Heart right ventricle (tissue), 16 donors: ENCODE measurements around the gene TBC1D9. TPM values are rescaled to one million over a fixed set of nuclear protein-coding genes. Genes with fewer than 3 reads are reported as not detected.
A peak's percentile ranks its signal among the peaks of the same experiment; 100 is the strongest.

Source experiments
- ATAC-seq, 8 donors: fragments of 200-7000 bp; cut with Tn5 transposase; one replicate each; pipeline ENCODE4 v1.9.1; 2020; ENCODE audit warnings: mild to moderate bottlenecking in 8 of 8, moderate library complexity in 8 of 8, moderate number of reproducible peaks in 1 of 8
- DNase-seq, 2 donors: peaks; one replicate each; pipeline ENCODE4 v3.0.0-alpha.2; 2020
- H3K27ac ChIP-seq, 10 donors: fragments of 200-600 bp; sonication (generic) in 2 of 10; one replicate each; pipeline versions ENCODE4 v1.5.0 to v1.8.0; 2020 to 2022; ENCODE audit warnings: mild to moderate bottlenecking in 3 of 10
- H3K27me3 ChIP-seq, 7 donors: fragments of 200-600 bp; one replicate each; pipeline ENCODE4 v1.8.0; 2021 to 2022; ENCODE audit warnings: mild to moderate bottlenecking in 2 of 7
- H3K36me3 ChIP-seq, 9 donors: fragments of 200-600 bp; sonication (generic) in 1 of 9; one replicate each; pipeline versions ENCODE4 v1.5.0 to v1.8.0; 2020 to 2022; ENCODE audit warnings: mild to moderate bottlenecking in 2 of 9
- H3K4me1 ChIP-seq, 9 donors: fragments of 200-600 bp; sonication (generic) in 1 of 9; one replicate each; pipeline versions ENCODE4 v1.5.0 to v1.8.0; 2020 to 2022; ENCODE audit warnings: mild to moderate bottlenecking in 4 of 9
- H3K4me3 ChIP-seq, 10 donors: fragments of 200-600 bp; sonication (generic) in 2 of 10; one replicate each; pipeline versions ENCODE4 v1.5.0 to v1.8.0; 2020 to 2022; ENCODE audit warnings: mild to moderate bottlenecking in 7 of 10, moderate library complexity in 2 of 10
- H3K9me3 ChIP-seq, 11 donors: fragments of 200-600 bp in 10 of 11; sonication (generic) in 2 of 11; one replicate each; pipeline versions ENCODE4 v1.5.0 to v1.8.0; 2013 to 2022; ENCODE audit warnings: mild to moderate bottlenecking in 2 of 11, control low read depth in 1 of 11, moderate library complexity in 1 of 11
- CTCF ChIP-seq, 9 donors: fragments of 200-600 bp; sonication (generic) in 2 of 9; IDR thresholded peaks; one replicate each; pipeline versions ENCODE4 v1.5.0 to v1.8.0; 2021 to 2022; ENCODE audit warnings: antibody characterized with exemption in 9 of 9, mild to moderate bottlenecking in 5 of 9, moderate library complexity in 1 of 9
- WGBS, 2 donors: extraction: QIAGEN DNeasy Blood & Tissue Kit; methylation state at CpG; one replicate each; pipeline ENCODE4 v1.1.7; 2013; ENCODE audit warnings: inconsistent platforms in 1 of 2; 5-methylcytosine and 5-hydroxymethylcytosine counted together
- intact Hi-C, 10 donors: fragments of 100-400 bp; cut with DNase I; formaldehyde crosslinking; loops; one replicate each; pipeline versions ENCODE4 v1.11.1 to v1.14.2; 2022
- long read RNA-seq, 3 donors: library from polyadenylated mRNA; unstranded; transcript quantifications; one replicate each; pipeline ENCODE4 v2.0.0, GENCODE V29; 2020 to 2021
- polyA plus RNA-seq, 2 donors: library from polyadenylated mRNA; stranded (reverse); fragments of 200-250 nt; gene quantifications; one replicate each; pipeline ENCODE4 v1.2.3, GENCODE V29; 2013
- total RNA-seq, 10 donors: library from RNA; stranded (reverse); fragmentation: NEBNext Ultra II Directional in 3 of 10; extraction: Animal tissue kit (Norgen Biotek cat#: 25700) in 3 of 10; gene quantifications; one replicate each; pipeline versions ENCODE4 v1.2.1 to v1.2.4, GENCODE V29; 2021 to 2023
- donor health status: Arrhythmogenic right ventricular cardiomyopathy.
- donor health status: ischemic (EF 13 %, LVEDD 7.1; RV severe dilation, severe dysfunction).
- donor health status: healthy with polysubstance abuse.
- donor health status: DM: no; HTN: yes; CAD: no.
- donor health status: DM: no; HTN: no; CAD: no.
- donor health status: ischemic (EF 25% LVEDD 6.9; RV normal size, moderate dysfunction).
- donor health status: ischemic (EF 25% LVEDD 5.7; RV mildly dilated, moderate dysfunction).
- donor health status: healthy.
- donor health status: DM: yes; HTN: yes; CAD: no.
- donor health status: Ischemic cardiomyopathy.
- donor health status: ischemic (EF 35%, LVEDD 5.7; RV mildly dilated, moderate dysfunction).
- donor health status: nonischemic (EF 11% LVEDD 7.7; RV severe dilation, severe dysfunction).
- donor health status: DM: yes; HTN: yes; CAD: no.
- donor health status: PGD.
- donor health status: ischemic (EF 29% LVEDD 5.4; RV normal size, mild dysfunction).
- donor health status: nonischemic (EF 23%, LVEDD 6.1; RV moderate dilation, normal function).

The TBC1D9 gene
- total RNA-seq: 10 to 100 TPM in 9 of 10 donors, 1 to 10 TPM in 1; 9.9 to 20.3 (median 14.6) TPM
- polyA plus RNA-seq: 1 to 10 TPM; 4.4 to 8.3 TPM
- long read RNA-seq, donor 1, full-length matches to known transcripts: 5 of 10 reads
- long read RNA-seq, donor 1, partial matches to known transcripts: 5 of 10 reads
- long read RNA-seq, donor 1, other reads (novel, unspliced or antisense): 0 of 10 reads
- long read RNA-seq, donor 2, full-length matches to known transcripts: 5 of 17 reads
- long read RNA-seq, donor 2, partial matches to known transcripts: 9 of 17 reads
- long read RNA-seq, donor 2, other reads (novel, unspliced or antisense): 3 of 17 reads
- long read RNA-seq, donor 3, full-length matches to known transcripts: 5 of 36 reads
- long read RNA-seq, donor 3, partial matches to known transcripts: 28 of 36 reads
- long read RNA-seq, donor 3, other reads (novel, unspliced or antisense): 3 of 36 reads

GRCh38 chr4:140756319-140757231, at the start of gene TBC1D9:
TSS of gene TBC1D9 (minus strand) at chr4:140756385. CDS start at chr4:140756045, 340 bp downstream.
- peaks cover 0 to 14% (median 0%) of the 10 kb centered on the region in 7 donors for H3K27me3 ChIP-seq
- intact Hi-C loops: loop anchor here in 6 of 10 donors (5.0 to 10.0 kb wide), 11 partner anchors 44 to 384 kb away; partner anchors contain the start of genes ELMOD2 (in 2 of the 6) and SCOC (in 2 of the 6)
- peak in 2 of 9 donors; percentile 13 to 25 for TF ChIP-seq CTCF (IDR thresholded peaks at IDR 0.05)

GRCh38 chr4:140805293-140805692, 49.1 kb upstream of the TBC1D9 start:
- DNase-seq: no peak
- H3K4me3 ChIP-seq: no peak overlapping the region
- intact Hi-C loops: no loop called here
- no peaks in the 10 kb centered on the region for H3K27me3 ChIP-seq
- H3K27ac ChIP-seq: no peak overlapping the region
- no peak for ATAC-seq
- no peak for TF ChIP-seq CTCF (IDR thresholded peaks at IDR 0.05)
- H3K9me3 ChIP-seq: no peaks in the 10 kb centered on the region
- peaks cover 0 to 57% (median 12%) of the 10 kb centered on the region in 9 donors for H3K4me1 ChIP-seq
- no peaks in the 10 kb centered on the region for H3K36me3 ChIP-seq

More at GRCh38 chr4:140756319-140757231, at the start of gene TBC1D9:
- Histone ChIP-seq H3K36me3 (peaks cover 0 to 5% (median 0%) of the 10 kb centered on the region in 9 donors), H3K4me1 (peaks cover 0 to 47% (median 31%) of the 10 kb centered on the region in 9 donors), H3K4me3 (peak within 1 kb of the TSS; percentile 65 to 95 (median 85)), H3K9me3 (peaks cover 0 to 6% (median 0%) of the 10 kb centered on the region in 11 donors), H3K27ac (peak within 1 kb of the TSS; percentile 87 to 100 (median 98))
- ATAC-seq (peak; percentile 85 to 93 (median 90)), DNase-seq (peak; percentile 84 to 93)
- WGBS, 2 donors: 0% methylated on average over 68 to 73 of the region's 73 CpGs

- intact Hi-C loops: no loop called here
- ATAC-seq: no peak
- WGBS, 2 donors: 96 to 98% methylated on average over 5 of the region's 5 CpGs
Measured at GRCh38 chr4:140802591-140802990, 46.4 kb upstream of the TBC1D9 start.

More at GRCh38 chr4:140802591-140802990, 46.4 kb upstream of the TBC1D9 start:
- Histone ChIP-seq H3K27ac (no peak overlapping the region), H3K4me1 (peaks cover 0 to 35% (median 0%) of the 10 kb centered on the region in 9 donors), H3K4me3 (no peak overlapping the region), H3K27me3 (no peaks in the 10 kb centered on the region), H3K9me3 (no peaks in the 10 kb centered on the region), H3K36me3 (no peaks in the 10 kb centered on the region)
- DNase-seq: no peak
- no peak for TF ChIP-seq CTCF (IDR thresholded peaks at IDR 0.05)
